Activated naive CD8-positive, alpha-beta T cell treated with anti-CD3 and anti-CD28 coated beads, Interleukin-2, amount 10 ng/mL, durations not matched to agents 7 days and 5 days (primary cell): ENCODE data around the gene SPTSSB. TPM values are rescaled to one million over a fixed set of nuclear protein-coding genes. Genes with fewer than 3 reads are reported as not detected.

Experiments
- ATAC-seq: fragments of 150-1000 bp; cut with Tn5 transposase; one replicate; pipeline ENCODE4 v1.10.0; 2021; ENCODE audit warnings: low read depth, moderate library complexity
- POLR2A ChIA-PET: fragments of 350-600 bp; sonication (Branson Sonifier 250); formaldehyde crosslinking; loops from one replicate; lab custom pipeline; 2021; ENCODE audit warnings: antibody characterized with exemption; lab: Charles Lee
- DNase-seq: peaks from one replicate; pipeline ENCODE4 v3.0.0; 2021
- H3K27ac Mint-ChIP-seq: one replicate; pipeline ENCODE4 v1.8.0; 2022; ENCODE audit warnings: mild to moderate bottlenecking, mixed read lengths
- H3K27me3 Mint-ChIP-seq: one replicate; pipeline ENCODE4 v1.8.0; 2022; ENCODE audit warnings: mild to moderate bottlenecking, moderate library complexity, mixed read lengths
- H3K36me3 Mint-ChIP-seq: one replicate; pipeline ENCODE4 v1.8.0; 2021; ENCODE audit warnings: mild to moderate bottlenecking, mixed read lengths
- H3K4me1 Mint-ChIP-seq: one replicate; pipeline ENCODE4 v1.8.0; 2021; ENCODE audit warnings: mixed read lengths
- H3K4me3 Mint-ChIP-seq: one replicate; pipeline ENCODE4 v1.8.0; 2022; ENCODE audit warnings: mild to moderate bottlenecking, moderate library complexity, mixed read lengths
- H3K9me3 Mint-ChIP-seq: one replicate; pipeline ENCODE4 v1.8.0; 2021; ENCODE audit warnings: mixed read lengths
- total RNA-seq, 2 experiments: library from RNA; stranded (reverse); gene quantifications; one replicate each; pipeline ENCODE4 v1.2.3, GENCODE V29; 2021

Gene SPTSSB, protein sequence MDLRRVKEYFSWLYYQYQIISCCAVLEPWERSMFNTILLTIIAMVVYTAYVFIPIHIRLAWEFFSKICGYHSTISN
- under 1 TPM in 1 of 2 experiments, not detected in 1; 0.08 TPM for total RNA-seq

- Mint-ChIP-seq H3K9me3 (no peaks in the 10 kb centered on the region), H3K4me3 (peak within 1 kb of the TSS; percentile 89), H3K27ac (no peak within 1 kb of the TSS), H3K36me3 (no peaks in the 10 kb centered on the region), H3K4me1 (peaks cover 8% of the 10 kb centered on the region), H3K27me3 (peaks cover 87% of the 10 kb centered on the region)
- ATAC-seq (peak; percentile 76), DNase-seq (peak; percentile 62)
- POLR2A ChIA-PET = interaction anchor here (1.3 kb wide), 1 partner anchor 22 kb away, joined by 3 read pairs; no protein-coding TSS in a partner anchor
Measured at GRCh38 chr3:161371441-161372320, at the start of gene SPTSSB. Gene SPTSSB, minus strand, starts transcription at chr3:161371517. Its CDS starts 25,194 bp downstream, at chr3:161346323.

GRCh38 chr3:161420746-161421145 lies 49.4 kb upstream of the SPTSSB start:
- H3K4me3 Mint-ChIP-seq = no peak overlapping the region

GRCh38 chr3:161419555-161420333 lies 48.4 kb upstream of the SPTSSB start:
- no peak for DNase-seq
- Mint-ChIP-seq H3K4me3 (no peak overlapping the region), H3K9me3 (peaks cover 6% of the 10 kb centered on the region), H3K36me3 (no peaks in the 10 kb centered on the region), H3K27ac (no peak overlapping the region), H3K27me3 (peaks cover 3% of the 10 kb centered on the region), H3K4me1 (no peaks in the 10 kb centered on the region)
- POLR2A ChIA-PET = no interaction called here
- no peak for ATAC-seq

More at GRCh38 chr3:161420746-161421145, 49.4 kb upstream of the SPTSSB start:
- no peaks in the 10 kb centered on the region for H3K4me1 Mint-ChIP-seq
- H3K36me3 Mint-ChIP-seq = no peaks in the 10 kb centered on the region
- DNase-seq (no peak), ATAC-seq (no peak)
- POLR2A ChIA-PET = no interaction called here
- H3K27me3 Mint-ChIP-seq = peaks cover 6% of the 10 kb centered on the region
- peaks cover 6% of the 10 kb centered on the region for H3K9me3 Mint-ChIP-seq
- no peak overlapping the region for H3K27ac Mint-ChIP-seq

GRCh38 chr3:161415506-161416231 lies 44.4 kb upstream of the SPTSSB start:
- peaks cover 19% of the 10 kb centered on the region for H3K27me3 Mint-ChIP-seq
- no peaks in the 10 kb centered on the region for H3K36me3 Mint-ChIP-seq
- peaks cover 6% of the 10 kb centered on the region for H3K9me3 Mint-ChIP-seq
- H3K4me3 Mint-ChIP-seq = no peak overlapping the region
- no peaks in the 10 kb centered on the region for H3K4me1 Mint-ChIP-seq
- POLR2A ChIA-PET = no interaction called here
- H3K27ac Mint-ChIP-seq = no peak overlapping the region
- ATAC-seq (no peak), DNase-seq (no peak)

DNA sequence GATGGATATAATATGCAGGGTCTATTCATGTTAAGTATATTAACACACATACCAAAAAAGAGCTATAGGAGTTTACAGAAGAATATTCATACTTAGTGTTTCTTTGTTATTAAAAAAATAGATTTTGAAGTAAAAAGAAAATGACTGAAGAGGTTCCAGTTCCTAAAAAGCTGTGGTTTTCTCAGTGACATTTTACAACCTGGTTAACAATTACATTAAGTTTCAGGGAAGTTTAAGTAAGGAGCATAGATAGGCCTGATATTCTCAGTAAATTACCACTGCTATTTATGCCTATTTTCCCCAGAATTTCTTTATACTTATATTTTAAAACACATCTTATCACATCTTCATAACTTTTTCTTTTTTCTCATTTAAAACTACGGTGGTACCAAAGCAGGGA lies 43.6 kb upstream of the SPTSSB start:
- H3K9me3 Mint-ChIP-seq = peaks cover 6% of the 10 kb centered on the region
- H3K27ac Mint-ChIP-seq = no peak overlapping the region
- no peaks in the 10 kb centered on the region for H3K4me1 Mint-ChIP-seq
- peaks cover 20% of the 10 kb centered on the region for H3K27me3 Mint-ChIP-seq
- no peaks in the 10 kb centered on the region for H3K36me3 Mint-ChIP-seq
- ATAC-seq (no peak), DNase-seq (no peak)
- no peak overlapping the region for H3K4me3 Mint-ChIP-seq
- POLR2A ChIA-PET = no interaction called here

DNA sequence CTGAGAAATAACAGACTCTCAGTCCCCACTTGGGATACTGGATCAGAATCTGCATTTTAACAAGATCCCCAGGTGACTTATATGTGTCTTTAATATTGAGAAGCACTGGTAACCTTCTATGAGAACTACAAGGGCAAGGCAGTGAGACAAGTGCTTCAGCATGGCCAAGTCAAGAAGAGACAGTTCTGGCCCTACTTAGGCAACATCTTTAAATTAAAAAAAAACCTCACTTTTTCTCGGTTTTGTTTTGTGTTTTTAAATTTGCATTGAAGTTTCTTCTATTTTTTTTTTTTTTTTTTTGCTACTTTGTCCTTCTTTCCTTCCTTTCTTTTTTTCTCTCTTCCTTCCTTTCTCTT lies 42.5 kb upstream of the SPTSSB start:
- Mint-ChIP-seq H3K27ac (no peak overlapping the region), H3K36me3 (no peaks in the 10 kb centered on the region), H3K9me3 (peaks cover 6% of the 10 kb centered on the region), H3K27me3 (peaks cover 24% of the 10 kb centered on the region), H3K4me3 (no peak overlapping the region), H3K4me1 (peaks cover 2% of the 10 kb centered on the region)
- DNase-seq = no peak
- POLR2A ChIA-PET = no interaction called here
- no peak for ATAC-seq

DNA sequence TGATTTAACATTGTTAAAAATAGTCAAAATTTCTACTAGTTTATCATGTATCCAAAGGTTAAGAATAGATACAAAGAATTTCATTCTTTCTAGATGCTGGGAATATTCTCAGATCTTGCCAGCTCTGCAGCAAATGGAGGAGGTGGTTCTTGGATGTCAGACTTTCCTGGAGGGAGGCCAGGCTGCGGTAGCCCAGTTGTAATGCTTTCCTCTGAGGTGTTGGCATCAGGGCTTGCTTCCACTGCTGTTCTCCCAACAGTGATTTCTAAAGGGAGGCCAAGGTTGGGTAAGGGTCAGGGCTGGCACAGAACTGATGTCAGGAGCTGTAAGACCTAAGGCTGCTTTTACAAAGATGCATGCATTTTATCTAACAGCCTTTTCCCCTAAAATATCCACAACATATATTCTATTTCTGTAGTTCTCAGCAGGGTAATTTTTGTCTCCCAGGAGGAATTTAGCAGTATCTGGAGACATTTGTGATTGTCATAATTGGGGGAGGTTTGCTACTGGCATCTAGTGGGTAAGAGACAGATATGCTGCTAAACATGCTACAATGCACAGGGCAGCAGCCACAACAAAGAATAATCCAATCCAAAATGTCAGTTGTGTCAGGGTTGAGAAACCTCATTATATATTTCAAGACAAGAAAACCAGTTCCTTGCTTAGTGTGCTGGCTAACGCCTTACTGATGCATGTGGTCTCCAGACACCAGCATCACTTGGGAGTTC lies 42.0 kb upstream of the SPTSSB start:
- H3K27me3 Mint-ChIP-seq = peaks cover 26% of the 10 kb centered on the region
- DNase-seq (no peak), ATAC-seq (no peak)
- POLR2A ChIA-PET = no interaction called here
- H3K4me1 Mint-ChIP-seq = peaks cover 2% of the 10 kb centered on the region
- no peaks in the 10 kb centered on the region for H3K36me3 Mint-ChIP-seq
- H3K27ac Mint-ChIP-seq = no peak overlapping the region
- H3K4me3 Mint-ChIP-seq = no peak overlapping the region
- H3K9me3 Mint-ChIP-seq = peaks cover 6% of the 10 kb centered on the region

DNA sequence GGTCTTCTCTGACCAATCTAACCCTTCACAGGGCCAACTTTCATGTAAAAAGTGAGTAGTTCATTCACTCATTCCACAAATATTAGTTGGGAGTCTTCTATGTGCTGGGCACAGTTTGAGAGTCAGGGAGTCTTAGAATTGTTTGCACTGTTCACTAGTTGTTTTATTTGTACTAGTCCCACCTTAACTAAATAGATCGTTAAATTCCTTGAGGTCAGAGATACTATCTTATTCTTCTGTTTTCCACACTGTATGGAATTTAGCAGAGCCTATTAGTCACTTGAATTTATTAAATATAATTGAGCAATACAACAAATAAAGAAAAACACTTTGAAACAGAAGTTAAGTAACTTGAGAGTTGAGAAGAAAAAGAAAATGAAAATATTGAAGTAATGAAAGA lies 40.8 kb upstream of the SPTSSB start:
- DNase-seq (no peak), ATAC-seq (no peak)
- Mint-ChIP-seq H3K4me3 (no peak overlapping the region), H3K27me3 (peaks cover 33% of the 10 kb centered on the region), H3K36me3 (no peaks in the 10 kb centered on the region), H3K4me1 (peaks cover 2% of the 10 kb centered on the region), H3K9me3 (peaks cover 4% of the 10 kb centered on the region), H3K27ac (no peak overlapping the region)
- POLR2A ChIA-PET = no interaction called here

- peaks cover 1% of the 10 kb centered on the region for H3K9me3 Mint-ChIP-seq
- POLR2A ChIA-PET = no interaction called here
- no peak for ATAC-seq
- H3K27me3 Mint-ChIP-seq = peaks cover 44% of the 10 kb centered on the region
- peaks cover 13% of the 10 kb centered on the region for H3K4me1 Mint-ChIP-seq
- no peak for DNase-seq
- H3K36me3 Mint-ChIP-seq = peaks cover 7% of the 10 kb centered on the region
- no peak overlapping the region for H3K27ac Mint-ChIP-seq
- no peak overlapping the region for H3K4me3 Mint-ChIP-seq
Measured at GRCh38 chr3:161409858-161410257, 38.5 kb upstream of the SPTSSB start.

- DNase-seq = no peak
- Mint-ChIP-seq H3K9me3 (peaks cover 3% of the 10 kb centered on the region), H3K27ac (no peak overlapping the region), H3K4me1 (peaks cover 13% of the 10 kb centered on the region), H3K27me3 (peaks cover 49% of the 10 kb centered on the region), H3K4me3 (no peak overlapping the region), H3K36me3 (peaks cover 7% of the 10 kb centered on the region)
- POLR2A ChIA-PET = no interaction called here
- peak; percentile 60 for ATAC-seq
Measured at GRCh38 chr3:161409069-161409468, 37.8 kb upstream of the SPTSSB start.

GRCh38 chr3:161406594-161407555 lies 35.6 kb upstream of the SPTSSB start:
- peaks cover 61% of the 10 kb centered on the region for H3K27me3 Mint-ChIP-seq
- peaks cover 7% of the 10 kb centered on the region for H3K36me3 Mint-ChIP-seq
- peak; percentile 52 for ATAC-seq
- POLR2A ChIA-PET = interaction anchor here (1.2 to 1.4 kb wide), 2 partner anchors 9 to 95 kb away, joined by 3 read pairs; no protein-coding TSS in a partner anchor
- no peak overlapping the region for H3K27ac Mint-ChIP-seq
- DNase-seq = no peak
- H3K4me1 Mint-ChIP-seq = peaks cover 13% of the 10 kb centered on the region
- H3K9me3 Mint-ChIP-seq = peaks cover 3% of the 10 kb centered on the region
- no peak overlapping the region for H3K4me3 Mint-ChIP-seq
